22Rv1 (cell line): ENCODE measurements around the gene B3GNT4.

Source experiments
- CTCF ChIP-seq: fragments of 450-650 bp; IDR thresholded peaks from 2 replicates; pipeline ENCODE4 v1.5.1; 2017; ENCODE audit warnings: mild to moderate bottlenecking
- ZFX ChIP-seq: fragments of 450-650 bp; IDR thresholded peaks from 2 replicates; pipeline ENCODE4 v1.6.1; 2017; ENCODE audit warnings: antibody characterized with exemption, borderline replicate concordance

- TF ChIP-seq CTCF (no peak), ZFX (no peak)
Measured at GRCh38 chr12:122238861-122239260, 35.4 kb downstream of the B3GNT4 start.
